ENCODE measurements around the gene APH1A. TPM values are rescaled to one million over a fixed set of nuclear protein-coding genes. Genes with fewer than 3 reads are reported as not detected.

The APH1A gene
- total RNA-seq, 1 experiment from 2014 or later, result 115 TPM

DNA sequence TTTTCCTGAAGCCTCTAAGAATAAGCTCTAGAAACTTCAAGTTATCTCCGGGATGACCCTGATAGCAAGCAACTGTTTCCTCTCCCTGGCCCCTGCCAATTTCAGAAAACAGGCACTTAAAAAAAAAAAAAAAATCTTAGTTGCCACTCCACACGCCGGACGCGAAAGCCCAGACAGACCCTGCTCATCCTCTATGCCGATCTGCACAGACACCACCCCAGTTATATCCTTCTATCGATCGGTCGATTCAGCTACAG is 34.6 kb downstream of the APH1A start:
- Histone ChIP-seq H4K20me1 (ENCODE audit: control insufficient read depth, insufficient read depth, insufficient read length) (no peaks in the 10 kb centered on the region), H3K23ac (ENCODE audit: insufficient read length, low read depth, low read length) (no peak overlapping the region), H3K14ac (ENCODE audit: insufficient read depth, low read length) (peak overlapping the region; percentile 89), H4K5ac (ENCODE audit: insufficient read length, low read depth, low read length) (no peak overlapping the region), H3K18ac (ENCODE audit: insufficient read length, low read depth, low read length) (peak overlapping the region; percentile 90), H3K56ac (ENCODE audit: insufficient read length, low read depth, low read length) (no peak overlapping the region), H3K27me3 (ENCODE audit: insufficient read depth, low read length) (no peaks in the 10 kb centered on the region), H3K9ac (ENCODE audit: extremely low read depth, insufficient read length, low read length) (peak overlapping the region; percentile 97), H3K4me2 (ENCODE audit: insufficient read depth, insufficient read length, low read length) (peak overlapping the region; percentile 83), H3K9me3 (ENCODE audit: control insufficient read depth, low read depth, low read length) (no peaks in the 10 kb centered on the region), H3K4ac (ENCODE audit: low read depth, low read length) (no peak overlapping the region), H4K8ac (replicated peaks; ENCODE audit: insufficient read length, low read depth, low read length) (no peak overlapping the region), H2AFZ (ENCODE audit: low read length) (no peak overlapping the region), H4K91ac (ENCODE audit: insufficient read length, low read depth, low read length) (no peak overlapping the region), H3K4me1 (ENCODE audit: insufficient read depth, low read length) (no peaks in the 10 kb centered on the region; the same call in 1 of the 2 replicates), H2BK5ac (ENCODE audit: insufficient read length, low read length) (no peak overlapping the region), H2BK20ac (ENCODE audit: low read depth, low read length, poor library complexity, severe bottlenecking) (no peak overlapping the region), H3T11ph (ENCODE audit: low read length) (no peak overlapping the region), H3K79me1 (ENCODE audit: insufficient read depth, low read depth, low read length, poor library complexity, severe bottlenecking) (no peaks in the 10 kb centered on the region), H3K27ac (ENCODE audit: insufficient read length, low read depth, low read length) (peak overlapping the region; percentile 72), H3K79me2 (ENCODE audit: insufficient read depth, low read length) (peaks cover 22% of the 10 kb centered on the region; the same call in 1 of the 2 replicates), H2BK12ac (ENCODE audit: insufficient read length, low read depth, low read length) (no peak overlapping the region), H2AK5ac (ENCODE audit: insufficient read length, low read length) (no peak overlapping the region), H3K23me2 (ENCODE audit: insufficient read length, low read depth, low read length, poor library complexity, severe bottlenecking) (peaks cover 15% of the 10 kb centered on the region), H2BK15ac (ENCODE audit: low read depth, low read length) (no peak overlapping the region), H2BK120ac (ENCODE audit: low read depth, low read length, poor library complexity, severe bottlenecking) (no peak overlapping the region)
- Mint-ChIP-seq H3K27me3 (ENCODE audit: low read depth) (no peaks in the 10 kb centered on the region; the same call in 1 of the 2 replicates), H3K27ac (peak overlapping the region; percentile 93 to 97 (median 93); a peak in 6 of 7 replicates), H3K36me3 (ENCODE audit: insufficient read depth in 1 of 3, low read depth in 3 of 3) (peaks cover 10 to 22% (median 17%) of the 10 kb centered on the region in 3 experiments; a peak in 5 of 7 replicates), H3K4me3 (no peak overlapping the region), H3K9me3 (no peaks in the 10 kb centered on the region), H3K4me1 (peaks cover 18 to 19% of the 10 kb centered on the region in 2 experiments)
- TF ChIP-seq, protein P1, sequence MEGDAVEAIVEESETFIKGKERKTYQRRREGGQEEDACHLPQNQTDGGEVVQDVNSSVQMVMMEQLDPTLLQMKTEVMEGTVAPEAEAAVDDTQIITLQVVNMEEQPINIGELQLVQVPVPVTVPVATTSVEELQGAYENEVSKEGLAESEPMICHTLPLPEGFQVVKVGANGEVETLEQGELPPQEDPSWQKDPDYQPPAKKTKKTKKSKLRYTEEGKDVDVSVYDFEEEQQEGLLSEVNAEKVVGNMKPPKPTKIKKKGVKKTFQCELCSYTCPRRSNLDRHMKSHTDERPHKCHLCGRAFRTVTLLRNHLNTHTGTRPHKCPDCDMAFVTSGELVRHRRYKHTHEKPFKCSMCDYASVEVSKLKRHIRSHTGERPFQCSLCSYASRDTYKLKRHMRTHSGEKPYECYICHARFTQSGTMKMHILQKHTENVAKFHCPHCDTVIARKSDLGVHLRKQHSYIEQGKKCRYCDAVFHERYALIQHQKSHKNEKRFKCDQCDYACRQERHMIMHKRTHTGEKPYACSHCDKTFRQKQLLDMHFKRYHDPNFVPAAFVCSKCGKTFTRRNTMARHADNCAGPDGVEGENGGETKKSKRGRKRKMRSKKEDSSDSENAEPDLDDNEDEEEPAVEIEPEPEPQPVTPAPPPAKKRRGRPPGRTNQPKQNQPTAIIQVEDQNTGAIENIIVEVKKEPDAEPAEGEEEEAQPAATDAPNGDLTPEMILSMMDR (conservative IDR thresholded peaks at IDR 0.05), result no peak
- no peak for DNase-seq
- WGBS (ENCODE audit: extremely low coverage, insufficient read length, low lambda C conversion rate), result no CpG with 5 or more reads among the region's 9 CpGs

Data from H9 (cell line).